Measurements from ENCODE around the gene GMDS.
A peak's percentile ranks its signal among the peaks of the same experiment; 100 is the strongest.

Gene GMDS

GRCh38 chr6:1986454-1987243 lies 258.8 kb downstream of the GMDS start:
- DNase-seq (ENCODE audit: low read depth, low spot score), result no peak
- no peak overlapping the region for H3K4me3 ChIP-seq (ENCODE audit: low read length)

GRCh38 chr6:1984346-1984994 lies 260.9 kb downstream of the GMDS start:
- DNase-seq (ENCODE audit: low read depth, low spot score), result no peak
- H3K4me3 ChIP-seq (ENCODE audit: low read length), result no peak overlapping the region

DNA sequence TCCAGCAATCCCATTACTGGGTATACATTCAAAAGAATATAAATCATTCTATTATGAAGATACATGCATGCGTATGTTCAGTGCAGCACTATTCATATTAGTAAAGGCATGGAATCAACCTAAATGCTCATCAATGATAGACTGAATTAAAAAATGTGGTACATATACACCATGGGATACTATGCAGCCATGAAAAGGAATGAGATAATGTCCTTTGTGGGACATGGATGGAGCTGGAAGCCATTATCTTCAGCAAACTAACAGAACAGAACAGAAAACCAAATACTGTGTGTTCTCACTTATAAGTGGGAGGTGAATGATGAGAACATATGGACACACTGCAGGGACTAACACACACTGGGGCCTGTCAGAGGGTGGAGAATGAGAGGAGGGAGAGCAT lies 261.6 kb downstream of the GMDS start:
- no peak for DNase-seq (ENCODE audit: low read depth, low spot score)
- no peak overlapping the region for H3K4me3 ChIP-seq (ENCODE audit: low read length)

GRCh38 chr6:1972962-1973361 lies 272.4 kb downstream of the GMDS start:
- H3K4me3 ChIP-seq (ENCODE audit: low read length), result no peak overlapping the region
- no peak for DNase-seq (ENCODE audit: low read depth, low spot score)

DNA sequence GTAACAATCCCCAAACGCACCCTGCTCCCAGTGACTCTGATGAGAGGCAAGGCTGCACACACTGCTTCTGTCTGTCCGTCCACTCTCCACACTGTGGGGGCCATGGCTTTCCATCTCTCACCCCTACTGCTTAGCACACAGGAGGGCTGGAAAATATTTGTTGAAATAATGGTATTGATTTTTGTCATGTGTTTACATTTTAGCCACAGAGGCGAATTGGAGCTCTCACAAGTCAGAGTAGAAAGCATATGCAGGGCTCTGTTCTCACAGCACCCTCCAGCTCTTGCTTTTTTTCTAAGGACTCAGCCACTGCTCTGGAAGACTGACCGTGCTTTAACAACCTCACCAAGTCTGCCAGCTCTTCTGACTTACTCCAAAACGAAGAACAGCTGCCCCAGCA lies 273.8 kb downstream of the GMDS start:
- DNase-seq (ENCODE audit: low read depth, low spot score), result no peak
- no peak overlapping the region for H3K4me3 ChIP-seq (ENCODE audit: low read length)

GRCh38 chr6:1970151-1970561 lies 275.2 kb downstream of the GMDS start:
- no peak for DNase-seq (ENCODE audit: low read depth, low spot score)
- no peak overlapping the region for H3K4me3 ChIP-seq (ENCODE audit: low read length)

DNA sequence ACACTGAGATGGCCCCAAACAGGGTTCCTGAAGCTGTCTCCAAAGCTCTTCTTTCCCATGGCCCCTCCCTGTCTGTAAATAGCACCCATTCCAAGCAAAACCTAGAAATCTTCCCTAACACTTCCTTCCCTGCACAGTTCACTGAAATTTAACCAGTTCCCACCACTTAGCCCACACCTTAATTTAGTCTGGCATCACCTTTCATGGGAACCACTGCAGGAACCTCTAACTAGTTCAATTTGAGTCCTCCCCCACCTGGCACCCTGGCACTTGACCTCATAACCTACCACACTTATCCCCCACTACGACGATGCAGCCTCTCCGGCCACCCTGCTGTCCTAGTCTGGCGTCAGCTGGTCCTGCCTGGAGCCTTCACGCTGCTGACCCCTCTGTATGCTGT lies 278.7 kb downstream of the GMDS start:
- H3K4me3 ChIP-seq (ENCODE audit: low read length), result no peak overlapping the region
- DNase-seq (ENCODE audit: low read depth, low spot score), result no peak

- no peak overlapping the region for H3K4me3 ChIP-seq (ENCODE audit: low read length)
- no peak for DNase-seq (ENCODE audit: low read depth, low spot score)
Measured at GRCh38 chr6:1965596-1966224, 279.7 kb downstream of the GMDS start.

DNA sequence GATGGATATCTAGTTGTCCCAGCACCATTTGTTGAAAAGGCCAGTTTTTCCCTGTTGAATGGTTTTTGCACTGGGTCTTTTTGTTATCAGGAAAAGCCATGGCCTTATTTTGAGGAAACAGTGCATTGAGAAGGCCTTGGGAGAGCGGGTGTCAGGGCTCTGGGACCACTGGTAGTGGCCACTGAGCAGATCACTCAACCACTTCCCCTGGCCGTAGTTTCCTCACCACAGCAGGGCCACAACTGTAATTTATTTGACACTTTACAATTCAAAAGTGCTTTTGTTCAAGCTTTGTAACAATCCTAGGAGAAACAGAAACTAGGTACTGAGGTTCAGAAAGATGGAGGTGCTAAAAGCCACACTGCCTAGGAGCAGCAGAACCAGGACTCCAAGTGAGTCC lies 281.8 kb downstream of the GMDS start:
- no peak for DNase-seq (ENCODE audit: low read depth, low spot score)
- no peak overlapping the region for H3K4me3 ChIP-seq (ENCODE audit: low read length)

DNA sequence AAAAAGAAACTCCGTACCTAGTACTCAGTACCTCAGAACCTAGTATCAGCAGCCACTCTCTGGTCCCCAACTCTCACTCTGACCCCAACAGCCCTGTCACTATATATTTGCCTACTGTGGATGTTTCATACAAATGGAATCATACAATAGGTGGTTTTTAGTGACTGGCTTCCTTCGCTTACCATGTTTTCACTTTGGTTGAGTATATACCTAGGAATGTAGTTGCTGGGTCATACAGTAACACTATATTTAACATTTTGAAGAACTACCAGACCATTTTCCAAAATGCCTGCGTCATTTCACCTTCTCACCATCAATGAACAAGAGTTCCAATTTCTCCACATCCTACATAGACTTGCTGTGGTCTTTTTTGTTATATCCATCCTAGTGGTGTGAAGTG lies 283.2 kb downstream of the GMDS start:
- no peak overlapping the region for H3K4me3 ChIP-seq (ENCODE audit: low read length)
- no peak for DNase-seq (ENCODE audit: low read depth, low spot score)

DNA sequence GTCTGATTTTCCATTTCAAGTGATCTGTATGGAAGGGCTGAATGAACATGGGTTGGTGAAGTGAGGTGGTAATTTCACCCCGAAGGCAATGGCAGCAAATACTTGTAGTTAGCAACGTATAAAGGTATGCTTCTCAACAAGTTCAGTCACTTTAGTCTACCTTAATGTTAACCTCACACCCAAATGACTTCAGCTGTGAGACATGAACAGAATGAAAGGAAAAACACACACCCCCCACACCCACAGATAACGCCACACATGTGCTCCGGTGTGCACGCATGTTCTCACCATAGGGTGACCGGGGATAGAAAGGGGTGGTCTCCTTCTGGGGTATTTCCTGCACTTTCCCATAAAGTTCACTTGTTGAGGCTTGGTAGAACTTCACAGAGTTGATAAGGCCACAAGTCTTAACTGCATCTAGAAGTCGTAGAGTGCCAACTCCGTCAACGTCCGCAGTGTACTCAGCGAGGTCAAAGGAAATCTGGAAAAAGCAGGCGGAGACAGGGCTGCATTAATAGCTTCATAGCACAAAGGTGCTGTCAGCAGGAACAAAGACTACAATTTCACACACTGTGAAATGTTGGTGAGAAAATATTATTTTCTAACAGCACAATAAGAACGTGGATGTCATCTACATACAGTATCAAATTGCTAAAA lies 284.8 kb downstream of the GMDS start:
- H3K4me3 ChIP-seq (ENCODE audit: low read length), result no peak overlapping the region
- no peak for DNase-seq (ENCODE audit: low read depth, low spot score)

GRCh38 chr6:1958257-1958656 lies 287.1 kb downstream of the GMDS start:
- DNase-seq (ENCODE audit: low read depth, low spot score), result peak; percentile 41
- H3K4me3 ChIP-seq (ENCODE audit: low read length), result no peak overlapping the region

GRCh38 chr6:1957746-1958145 lies 287.7 kb downstream of the GMDS start:
- no peak for DNase-seq (ENCODE audit: low read depth, low spot score)
- H3K4me3 ChIP-seq (ENCODE audit: low read length), result no peak overlapping the region

DNA sequence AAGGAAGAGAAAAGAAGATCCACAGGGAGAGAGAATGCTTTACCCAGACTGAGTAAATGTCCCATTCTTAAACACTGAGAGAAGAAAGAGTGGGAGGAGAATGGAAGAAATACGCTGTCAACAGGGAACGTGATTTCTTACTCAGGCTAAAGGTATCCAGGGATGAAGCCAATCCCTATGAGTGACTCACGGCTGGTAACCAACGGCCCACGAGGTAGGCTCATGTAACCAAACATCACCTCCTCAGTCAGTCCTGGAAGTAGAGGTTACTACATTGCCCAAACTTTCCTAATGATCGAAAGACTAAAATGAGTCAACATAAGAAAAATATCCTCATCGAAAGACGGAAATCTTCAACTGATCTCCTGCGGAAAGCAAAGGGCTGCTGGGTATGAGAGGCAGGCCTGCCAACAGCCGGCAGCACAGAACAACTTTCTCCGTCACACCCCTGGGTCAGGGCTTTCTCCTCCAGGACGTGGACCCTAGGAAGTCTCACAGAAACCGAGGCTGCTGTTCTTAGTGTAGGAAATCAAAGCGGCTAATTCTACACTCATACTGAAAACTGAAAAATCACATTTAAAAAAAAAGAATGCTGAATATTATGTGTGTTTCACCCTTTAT lies 292.6 kb downstream of the GMDS start:
- DNase-seq (ENCODE audit: low read depth, low spot score), result no peak
- no peak overlapping the region for H3K4me3 ChIP-seq (ENCODE audit: low read length)

- no peak for DNase-seq (ENCODE audit: low read depth, low spot score)
- no peak overlapping the region for H3K4me3 ChIP-seq (ENCODE audit: low read length)
Measured at GRCh38 chr6:1950631-1951030, 294.8 kb downstream of the GMDS start.

GRCh38 chr6:1949538-1949937 lies 295.9 kb downstream of the GMDS start:
- DNase-seq (ENCODE audit: low read depth, low spot score), result no peak
- no peak overlapping the region for H3K4me3 ChIP-seq (ENCODE audit: low read length)

DNA sequence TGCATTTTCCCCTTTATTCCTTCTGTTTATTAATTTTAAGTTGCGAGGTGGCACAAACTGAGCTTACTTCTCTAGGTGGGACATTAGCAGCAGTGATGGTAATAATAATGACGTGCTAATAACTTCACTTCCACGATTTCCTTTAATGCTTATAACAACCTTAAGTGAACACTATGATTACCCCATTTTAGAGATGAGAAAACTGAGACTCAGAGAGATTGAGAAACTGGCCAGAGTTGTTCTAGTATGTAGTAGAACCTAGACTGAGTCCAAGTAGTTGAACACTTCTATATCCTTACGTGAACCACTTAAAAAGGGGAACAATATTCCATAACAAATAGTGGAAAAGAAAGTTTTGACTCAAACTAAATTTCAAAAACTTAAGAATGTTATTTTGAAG lies 297.5 kb downstream of the GMDS start:
- H3K4me3 ChIP-seq (ENCODE audit: low read length), result no peak overlapping the region
- no peak for DNase-seq (ENCODE audit: low read depth, low spot score)

DNA sequence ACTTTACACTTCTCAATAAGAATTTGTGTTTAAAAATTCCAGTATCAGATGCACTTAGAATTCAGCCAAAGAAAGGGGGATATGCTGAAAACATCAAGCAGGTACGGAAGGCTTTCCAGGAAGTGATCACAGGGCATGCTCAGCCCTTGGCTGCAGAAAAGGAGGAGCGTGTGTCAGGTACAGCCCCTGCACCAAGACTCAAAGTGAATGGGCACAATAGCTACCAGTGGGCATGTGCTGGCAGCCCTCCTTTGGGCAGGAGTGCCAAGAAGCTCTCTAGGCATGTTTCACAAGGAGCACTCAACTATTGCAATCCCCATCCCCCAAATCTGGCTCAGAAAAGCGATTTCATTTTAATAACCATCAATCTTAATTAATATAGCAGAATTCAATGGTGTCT lies 298.8 kb downstream of the GMDS start:
- no peak for DNase-seq (ENCODE audit: low read depth, low spot score)
- H3K4me3 ChIP-seq (ENCODE audit: low read length), result no peak overlapping the region

DNA sequence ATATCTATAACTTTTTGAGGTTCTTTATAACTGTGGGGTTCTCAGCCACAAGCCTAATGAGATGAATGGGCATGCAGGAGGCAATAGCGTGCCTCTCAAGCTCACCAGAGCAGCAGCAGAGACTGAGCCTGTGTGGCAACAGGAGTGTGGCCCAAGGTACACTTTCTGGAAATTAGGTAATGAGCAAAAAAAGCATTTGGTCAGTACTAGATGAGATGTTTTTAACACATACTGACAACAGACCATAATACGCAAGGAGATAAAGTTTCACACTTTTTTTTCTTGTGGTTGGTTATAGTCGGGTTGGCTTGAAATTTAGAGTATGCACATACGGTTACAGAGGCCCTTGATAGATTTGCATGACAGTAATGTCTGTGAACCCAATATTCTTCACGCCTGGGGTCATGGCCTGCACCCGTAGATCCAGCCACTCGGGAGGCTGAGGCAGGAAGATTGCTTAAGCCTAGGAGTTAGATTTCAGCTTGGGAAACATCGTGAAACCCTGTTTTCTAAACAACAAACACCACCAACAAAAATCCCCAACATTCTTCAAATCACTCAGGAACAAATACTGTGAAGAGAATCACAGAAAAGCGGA lies 300.1 kb downstream of the GMDS start:
- no peak overlapping the region for H3K4me3 ChIP-seq (ENCODE audit: low read length)
- no peak for DNase-seq (ENCODE audit: low read depth, low spot score)
